Spinal cord (tissue), 10 donors: ENCODE results near the gene TMEM247. TPM values are rescaled to one million over a fixed set of nuclear protein-coding genes. Genes with fewer than 3 reads are reported as not detected.
"Not testable (repeated sequence)": the region's sequence is repeated elsewhere in the genome, so short reads cannot be mapped to it uniquely, and the experiment has no call there.

ENCODE experiments used
- DNase-seq, 6 donors: peaks; one replicate each; pipeline versions ENCODE4 v3.0.0 to v3.0.0-alpha.2; 2013 to 2015; ENCODE audit warnings: low spot score in 6 of 6, low read depth in 4 of 6
- H3K27ac ChIP-seq: one replicate; pipeline ENCODE4 v1.5.1; 2013; ENCODE audit warnings: low read depth, low read length, control low read depth
- H3K27me3 ChIP-seq: one replicate; pipeline ENCODE4 v1.6.1; 2013; ENCODE audit warnings: low read length; ENCODE audit not compliant: control insufficient read depth, insufficient read depth
- H3K36me3 ChIP-seq: one replicate; pipeline ENCODE4 v1.6.1; 2013; ENCODE audit warnings: low read length; ENCODE audit not compliant: control insufficient read depth, insufficient read depth
- H3K4me1 ChIP-seq: one replicate; pipeline ENCODE4 v1.6.1; 2013; ENCODE audit warnings: low read length; ENCODE audit not compliant: control insufficient read depth, insufficient read depth
- H3K4me3 ChIP-seq: one replicate; pipeline ENCODE4 v1.5.1; 2013; ENCODE audit warnings: low read depth, low read length, control low read depth
- H3K9me3 ChIP-seq: one replicate; pipeline ENCODE4 v1.6.1; 2013; ENCODE audit warnings: low read length; ENCODE audit not compliant: control insufficient read depth, insufficient read depth
- WGBS: methylation state at CpG from one replicate; pipeline ENCODE4 v1.1.5; 2013; ENCODE audit warnings: missing lambda C conversion rate; ENCODE audit not compliant: insufficient coverage; 5-methylcytosine and 5-hydroxymethylcytosine counted together
- polyA plus RNA-seq, 2 donors: library from polyadenylated mRNA; unstranded; fragments of 120-200 nt; gene quantifications; one replicate each; pipeline ENCODE4 v1.2.1, GENCODE V29; 2013; ENCODE audit not compliant: insufficient read length in 2 of 2
- total RNA-seq, 2 donors: library from RNA; depleted of rRNA in 1 of 2; stranded (reverse); fragments of 120-200 nt in 1 of 2; fragments of >200 nt in 1 of 2; gene quantifications; one replicate each; pipeline versions ENCODE4 v1.2.3 to v1.2.4, GENCODE V29; 2013 to 2014
- donor health status: healthy.

The TMEM247 gene
- total and polyA plus RNA-seq, 4 donors = not detected

DNA sequence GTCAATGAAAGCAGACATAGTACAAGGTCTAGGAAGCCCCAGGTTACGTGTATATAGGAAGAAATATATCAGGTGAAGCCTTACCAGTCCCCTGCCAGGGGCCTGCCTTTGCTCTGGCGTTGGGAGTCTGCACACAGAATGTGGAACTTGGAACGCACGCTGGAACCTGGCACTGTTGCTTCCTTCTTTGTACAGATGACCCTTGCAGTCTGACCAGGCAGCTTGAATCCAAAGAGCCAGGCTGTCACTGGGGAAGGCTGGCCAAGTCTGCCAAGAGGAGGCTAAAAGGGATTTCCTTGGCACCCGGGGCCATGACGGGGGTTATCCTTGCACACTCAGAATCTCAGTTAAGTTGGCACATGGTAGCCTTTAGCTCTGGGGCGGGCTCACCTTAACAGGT, 39.5 kb downstream of the TMEM247 start:
- H3K36me3 ChIP-seq = no peaks in the 10 kb centered on the region
- H3K9me3 ChIP-seq = peaks cover 14% of the 10 kb centered on the region
- 43% methylated on average over 7 of the region's 7 CpGs for WGBS
- H3K27ac ChIP-seq = no peak overlapping the region
- H3K4me3 ChIP-seq = no peak overlapping the region
- H3K4me1 ChIP-seq = peaks cover 8% of the 10 kb centered on the region
- peak in 3 of 6 donors; percentile 50 to 81 (median 59) for DNase-seq
- H3K27me3 ChIP-seq = no peaks in the 10 kb centered on the region

DNA sequence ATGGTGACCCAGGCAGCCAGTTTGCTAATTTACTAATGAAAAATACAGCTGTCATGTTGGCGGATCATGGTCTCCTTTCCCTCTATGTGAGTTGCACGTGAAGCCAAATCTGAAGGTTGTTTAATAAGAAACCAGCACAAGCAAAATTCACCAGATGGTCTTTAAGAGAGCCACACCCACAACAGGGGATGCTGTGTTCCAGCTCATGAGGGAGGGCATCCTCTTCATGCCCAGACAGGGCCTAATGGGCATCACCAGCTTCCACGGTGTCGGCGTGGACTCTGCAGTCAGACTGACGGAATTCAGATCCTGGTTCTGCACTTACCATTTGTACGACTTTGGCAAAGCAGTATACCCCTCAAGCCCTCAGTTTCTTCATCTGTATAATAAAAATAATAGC, 39.9 kb downstream of the TMEM247 start:
- H3K4me1 ChIP-seq = peaks cover 8% of the 10 kb centered on the region
- H3K9me3 ChIP-seq = peaks cover 13% of the 10 kb centered on the region
- 100% methylated on average over 1 of the region's 7 CpGs for whole genome bisulfite sequencing
- no peak overlapping the region for H3K4me3 ChIP-seq
- no peak overlapping the region for H3K27ac ChIP-seq
- no peaks in the 10 kb centered on the region for H3K36me3 ChIP-seq
- no peak for DNase-seq
- H3K27me3 ChIP-seq = no peaks in the 10 kb centered on the region

DNA sequence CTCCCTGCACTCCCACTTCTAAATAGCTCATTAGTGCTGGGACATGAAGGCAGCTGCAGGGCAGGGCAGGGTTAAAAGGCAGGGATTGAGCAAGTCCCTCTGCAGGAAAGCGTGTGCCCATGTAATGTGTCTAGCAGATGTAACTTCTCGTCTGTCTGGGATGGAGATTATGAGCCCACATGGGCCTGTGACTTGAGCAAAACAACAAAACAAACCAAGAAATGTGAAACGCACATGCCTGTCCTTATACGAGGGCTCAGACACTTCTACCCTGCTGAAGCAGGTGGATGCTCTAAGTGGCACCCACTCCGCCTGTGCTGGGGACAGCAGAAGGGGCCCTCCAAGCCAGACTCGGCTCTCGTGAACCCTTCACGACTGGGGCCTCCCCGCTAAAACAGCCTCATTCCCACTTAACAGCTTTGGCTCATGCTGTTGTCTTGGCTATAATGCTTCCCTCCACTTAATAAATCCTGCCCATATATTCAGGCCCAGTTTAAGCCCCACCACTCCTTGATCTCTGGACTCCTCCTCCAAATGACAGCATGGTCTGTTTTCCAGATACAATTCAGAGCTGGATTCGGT, 40.9 kb downstream of the TMEM247 start:
- WGBS = 56% methylated on average over 7 of the region's 10 CpGs
- H3K27ac ChIP-seq = no peak overlapping the region
- DNase-seq = no peak

DNA sequence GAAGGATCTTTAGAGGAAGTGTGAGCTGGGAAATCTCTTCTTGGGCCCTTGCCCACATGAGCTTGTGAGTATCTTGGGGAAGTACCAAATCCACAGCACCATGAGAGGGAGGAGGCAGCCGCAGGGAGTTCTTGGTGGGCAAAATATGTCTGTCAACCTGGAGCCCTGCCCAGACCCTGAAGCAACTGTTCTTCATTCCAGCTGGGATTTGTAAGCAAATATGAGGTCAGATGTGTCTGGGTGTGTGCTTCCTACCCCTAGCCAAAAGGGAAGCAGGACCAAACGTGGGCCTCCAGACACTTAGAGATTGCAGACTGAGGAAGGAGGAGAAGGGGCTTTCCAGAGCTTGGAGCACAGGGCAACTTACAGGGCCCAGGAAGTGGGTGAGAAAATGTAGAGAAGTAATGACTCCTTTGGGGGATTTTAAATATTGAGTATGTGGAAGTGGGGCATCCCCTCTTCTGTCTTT, 41.9 kb downstream of the TMEM247 start:
- H3K27ac ChIP-seq = peak overlapping the region; percentile 33
- no peak overlapping the region for H3K4me3 ChIP-seq
- no peaks in the 10 kb centered on the region for H3K36me3 ChIP-seq
- H3K27me3 ChIP-seq = no peaks in the 10 kb centered on the region
- peaks cover under 1% of the 10 kb centered on the region for H3K9me3 ChIP-seq
- peak in 1 of 6 donors; percentile 69 for DNase-seq
- H3K4me1 ChIP-seq = peaks cover 8% of the 10 kb centered on the region
- 50% methylated on average over 2 of the region's 2 CpGs for whole genome bisulfite sequencing

More for the DNA sequence above, 40.9 kb downstream of the TMEM247 start:
- H3K9me3 ChIP-seq = peaks cover 10% of the 10 kb centered on the region
- no peak overlapping the region for H3K4me3 ChIP-seq
- H3K27me3 ChIP-seq = no peaks in the 10 kb centered on the region
- peaks cover 8% of the 10 kb centered on the region for H3K4me1 ChIP-seq
- H3K36me3 ChIP-seq = no peaks in the 10 kb centered on the region

DNA sequence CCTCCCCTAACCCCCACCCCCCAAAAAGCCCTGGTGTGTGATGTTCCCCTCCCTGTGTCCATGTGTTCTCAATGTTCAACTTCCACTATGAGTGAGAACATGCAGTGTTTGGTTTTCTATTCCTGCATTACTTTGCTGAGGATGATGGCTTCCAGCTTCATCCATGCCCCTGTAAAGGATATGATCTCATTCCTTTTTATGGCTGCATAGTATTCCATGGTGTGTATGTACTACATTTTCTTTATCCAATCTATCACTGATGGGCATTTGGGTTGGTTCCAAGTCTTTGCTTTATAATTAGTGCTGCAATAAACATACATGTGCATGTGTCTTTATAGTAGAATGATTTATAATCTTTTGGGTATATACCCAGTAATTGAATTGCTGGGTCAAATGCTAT, 43.0 kb downstream of the TMEM247 start:
- H3K4me1 ChIP-seq, H3K36me3 ChIP-seq, H3K9me3 ChIP-seq, H3K4me3 ChIP-seq, H3K27ac ChIP-seq, H3K27me3 ChIP-seq, DNase-seq: not testable (repeated sequence)

DNA sequence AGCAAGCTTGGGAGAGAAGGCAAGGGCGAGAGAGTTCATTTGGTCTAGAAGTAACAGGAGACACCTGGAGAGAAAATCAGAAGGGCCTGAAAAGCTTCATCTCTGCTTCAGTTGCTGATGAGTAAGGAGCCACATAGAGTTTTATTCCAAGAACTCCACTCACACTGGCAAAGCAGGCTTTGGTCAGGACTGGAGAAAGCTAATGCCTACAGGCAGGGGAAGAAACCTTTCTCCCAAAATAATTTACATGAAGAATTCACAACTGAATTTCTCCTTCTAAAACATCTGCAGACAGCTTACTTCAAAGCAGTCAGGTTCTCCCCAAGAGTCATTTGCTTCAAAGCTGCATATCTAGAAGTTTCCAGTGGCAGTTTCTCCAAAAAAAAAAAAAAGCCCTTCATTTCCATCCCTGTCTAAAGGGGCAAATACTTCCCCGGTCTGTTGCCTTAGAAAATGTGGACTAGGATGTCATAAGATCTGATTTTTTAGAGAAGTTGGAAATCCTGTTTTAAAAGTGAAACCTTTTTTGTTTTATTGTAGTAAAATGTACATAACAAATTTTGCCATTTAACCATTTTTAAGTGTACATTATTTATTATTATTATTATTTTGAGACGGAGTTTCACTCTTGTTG, 46.3 kb downstream of the TMEM247 start:
- Histone ChIP-seq H3K27ac (no peak overlapping the region), H3K36me3 (no peaks in the 10 kb centered on the region), H3K27me3 (no peaks in the 10 kb centered on the region), H3K9me3 (no peaks in the 10 kb centered on the region), H3K4me1 (peaks cover 3% of the 10 kb centered on the region), H3K4me3 (no peak overlapping the region)
- no CpG with 5 or more reads among the region's 3 CpGs for WGBS
- DNase-seq = no peak

DNA sequence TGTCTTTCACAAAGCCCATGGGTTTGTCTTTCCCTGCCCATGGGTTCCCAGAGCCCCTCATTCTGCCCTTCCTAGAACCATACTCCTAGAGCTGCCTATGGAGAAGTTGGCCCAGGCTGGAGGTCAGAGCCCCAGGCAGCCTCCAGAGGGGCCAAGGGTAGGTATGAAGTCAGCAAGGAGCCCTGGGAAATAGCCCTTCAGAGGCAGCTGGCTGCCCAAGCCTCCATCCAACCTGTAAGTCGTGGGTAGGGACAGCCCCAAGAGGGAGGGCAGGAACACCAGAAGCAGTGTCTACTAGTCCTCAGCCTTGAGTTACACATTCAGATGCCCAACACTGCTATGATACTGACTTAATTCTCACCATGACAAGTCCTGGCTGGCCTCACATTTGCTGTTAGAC, 49.5 kb downstream of the TMEM247 start:
- no peaks in the 10 kb centered on the region for H3K36me3 ChIP-seq
- H3K4me1 ChIP-seq = no peaks in the 10 kb centered on the region
- no peaks in the 10 kb centered on the region for H3K27me3 ChIP-seq
- H3K4me3 ChIP-seq = no peak overlapping the region
- WGBS = 83% methylated on average over 1 of the region's 1 CpG
- DNase-seq = no peak
- H3K27ac ChIP-seq = no peak overlapping the region
- no peaks in the 10 kb centered on the region for H3K9me3 ChIP-seq

DNA sequence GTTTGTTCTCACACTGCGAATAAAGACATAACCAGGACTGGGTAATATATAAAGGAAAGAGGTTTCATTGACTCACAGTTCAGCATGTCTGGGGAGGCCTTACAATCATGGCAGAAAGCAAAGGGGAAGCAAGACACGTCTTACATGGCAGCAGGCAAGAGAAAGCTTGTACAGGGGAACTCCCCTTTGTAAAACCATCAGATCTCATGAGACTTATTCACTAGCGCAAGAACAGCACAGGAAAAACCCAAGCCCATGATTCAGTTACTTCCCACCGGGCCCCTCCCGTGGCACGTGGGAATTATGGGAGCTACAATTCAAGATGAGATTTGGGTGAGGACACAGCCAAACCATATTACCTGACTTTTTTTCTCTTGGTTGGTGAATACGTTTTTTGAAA, 51.3 kb downstream of the TMEM247 start:
- Histone ChIP-seq H3K4me1 (no peaks in the 10 kb centered on the region), H3K9me3 (no peaks in the 10 kb centered on the region), H3K4me3 (no peak overlapping the region), H3K27ac (no peak overlapping the region), H3K36me3 (no peaks in the 10 kb centered on the region), H3K27me3 (no peaks in the 10 kb centered on the region)
- no peak for DNase-seq
- 71% methylated on average over 1 of the region's 7 CpGs for WGBS

DNA sequence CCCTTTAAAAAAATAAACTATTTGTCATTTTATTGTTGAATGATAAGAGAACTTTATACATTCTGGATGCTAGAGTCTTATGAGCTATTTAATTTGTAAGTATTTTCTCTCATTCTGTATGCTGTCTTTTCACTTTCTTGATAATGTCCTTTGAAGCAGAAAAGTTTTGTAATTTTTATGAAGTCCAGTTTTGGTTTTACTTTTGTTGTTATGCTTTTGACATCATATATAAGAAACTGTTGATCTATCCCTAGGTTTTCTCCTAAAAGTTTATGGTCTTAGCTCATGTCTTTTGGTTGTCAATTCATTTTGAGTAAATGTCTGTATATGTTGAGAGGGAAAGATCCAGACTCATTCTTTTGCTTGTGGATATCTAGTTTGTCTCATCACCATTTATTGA, 52.5 kb downstream of the TMEM247 start:
- no peaks in the 10 kb centered on the region for H3K9me3 ChIP-seq
- no peaks in the 10 kb centered on the region for H3K36me3 ChIP-seq
- H3K27ac ChIP-seq = no peak overlapping the region
- H3K27me3 ChIP-seq = no peaks in the 10 kb centered on the region
- H3K4me3 ChIP-seq = no peak overlapping the region
- H3K4me1 ChIP-seq = no peaks in the 10 kb centered on the region
- DNase-seq = no peak
